Upper lobe of left lung (tissue), 6 donors: ENCODE measurements around the gene RBM19. TPM values are rescaled to one million over a fixed set of nuclear protein-coding genes. Genes with fewer than 3 reads are reported as not detected.

Experiments
- ATAC-seq, 2 donors: fragments of 200-7000 bp; cut with Tn5 transposase; one replicate each; pipeline ENCODE4 v1.9.1; 2022; ENCODE audit warnings: mild to moderate bottlenecking in 2 of 2, moderate library complexity in 2 of 2; ENCODE audit not compliant: low FRiP score in 2 of 2
- DNase-seq, 2 donors: peaks; one replicate each; pipeline ENCODE4 v3.0.0-alpha.2; 2019 to 2020
- H3K27ac ChIP-seq, 4 donors: fragments of 200-600 bp; sonication (generic); one replicate each; pipeline ENCODE4 v1.5.1; 2016 to 2019
- H3K27me3 ChIP-seq, 4 donors: fragments of 200-600 bp; sonication (generic); one replicate each; pipeline ENCODE4 v1.5.1; 2017 to 2019
- H3K36me3 ChIP-seq, 4 donors: fragments of 200-600 bp; sonication (generic); one replicate each; pipeline ENCODE4 v1.5.1; 2016 to 2019
- H3K4me1 ChIP-seq, 4 donors: fragments of 200-600 bp; sonication (generic); one replicate each; pipeline ENCODE4 v1.5.1; 2018 to 2019
- H3K4me3 ChIP-seq, 4 donors: fragments of 200-600 bp; sonication (generic); one replicate each; pipeline ENCODE4 v1.5.1; 2017 to 2019; ENCODE audit warnings: mild to moderate bottlenecking in 2 of 4, moderate library complexity in 1 of 4
- H3K9me3 ChIP-seq, 4 donors: fragments of 200-600 bp; sonication (generic); one replicate each; pipeline ENCODE4 v1.5.1; 2018 to 2019
- CTCF ChIP-seq, 6 experiments: fragments of 450-650 bp in 4 of 6; fragments of 200-600 bp in 2 of 6; sonication (generic) in 2 of 6; IDR thresholded peaks; one replicate each; pipeline ENCODE4 v1.5.1; 2016 to 2019; ENCODE audit warnings: antibody characterized with exemption in 6 of 6
- EP300 ChIP-seq, 4 donors: sonication (generic); formaldehyde crosslinking; IDR thresholded peaks; one replicate each; pipeline ENCODE4 v1.5.1; 2017; ENCODE audit warnings: antibody characterized with exemption in 4 of 4, control low read depth in 2 of 4
- POLR2A ChIP-seq, 4 donors: fragments of 450-650 bp; IDR thresholded peaks; one replicate each; pipeline ENCODE4 v1.5.1; 2016 to 2017; ENCODE audit warnings: antibody characterized with exemption in 4 of 4, mild to moderate bottlenecking in 2 of 4
- POLR2AphosphoS5 ChIP-seq, 2 donors: sonication (generic); formaldehyde crosslinking; IDR thresholded peaks; one replicate each; pipeline ENCODE4 v1.5.1; 2017; ENCODE audit warnings: antibody characterized with exemption in 2 of 2
- WGBS, 2 donors: methylation state at CpG; one replicate each; pipeline ENCODE4 v1.1.5; 2017 to 2018; 5-methylcytosine and 5-hydroxymethylcytosine counted together
- total RNA-seq, 6 donors: library from RNA; depleted of rRNA in 4 of 6; stranded (reverse); fragments of >200 nt in 4 of 6; gene quantifications; one replicate each; pipeline versions ENCODE4 v1.1.0 to v1.2.1, GENCODE V29; 2016 to 2021
- donor health status: DM: no; HTN: no; CAD: no; lungs with moderate emphysema.
- donor health status: DM: no; HTN: yes; CAD: no; lungs with severe emphysema.

Gene RBM19
- total RNA-seq, 6 donors from 2014 or later, result 25.5 to 131 (median 39.9) TPM

- no peak for DNase-seq
- WGBS, 2 donors, result 82 to 85% methylated on average over 4 to 8 of the region's 10 CpGs
- Histone ChIP-seq H3K4me3 (no peak overlapping the region), H3K27ac (no peak overlapping the region), H3K36me3 (peaks cover 0 to 14% (median 9%) of the 10 kb centered on the region in 4 donors), H3K27me3 (no peaks in the 10 kb centered on the region), H3K9me3 (no peaks in the 10 kb centered on the region), H3K4me1 (no peaks in the 10 kb centered on the region)
- no peak for ATAC-seq
- TF ChIP-seq EP300 (IDR thresholded peaks at IDR 0.05) (no peak), CTCF (IDR thresholded peaks at IDR 0.05) (no peak), POLR2AphosphoS5 (IDR thresholded peaks at IDR 0.05) (no peak), POLR2A (IDR thresholded peaks at IDR 0.05) (no peak)
Measured at GRCh38 chr12:113818833-113819232, 147.3 kb downstream of the RBM19 start.

- ATAC-seq, result no peak
- 78 to 98% methylated on average over 4 of the region's 4 CpGs for WGBS, 2 donors
- TF ChIP-seq CTCF (IDR thresholded peaks at IDR 0.05) (no peak), EP300 (IDR thresholded peaks at IDR 0.05) (no peak), POLR2A (IDR thresholded peaks at IDR 0.05) (no peak), POLR2AphosphoS5 (IDR thresholded peaks at IDR 0.05) (no peak)
Measured at GRCh38 chr12:113818283-113818682, 147.8 kb downstream of the RBM19 start.

GRCh38 chr12:113816866-113817265 is 149.3 kb downstream of the RBM19 start:
- DNase-seq (no peak), ATAC-seq (no peak)
- 82 to 83% methylated on average over 16 of the region's 16 CpGs for WGBS, 2 donors
- H3K9me3 ChIP-seq, result no peaks in the 10 kb centered on the region
- H3K27me3 ChIP-seq, result no peaks in the 10 kb centered on the region
- TF ChIP-seq POLR2A (IDR thresholded peaks at IDR 0.05) (no peak), EP300 (IDR thresholded peaks at IDR 0.05) (no peak), CTCF (IDR thresholded peaks at IDR 0.05) (no peak), POLR2AphosphoS5 (IDR thresholded peaks at IDR 0.05) (no peak)
- H3K36me3 ChIP-seq, result peaks cover 0 to 5% (median 2%) of the 10 kb centered on the region in 4 donors
- no peak overlapping the region for H3K4me3 ChIP-seq
- no peaks in the 10 kb centered on the region for H3K4me1 ChIP-seq
- H3K27ac ChIP-seq, result no peak overlapping the region

More at GRCh38 chr12:113818283-113818682, 147.8 kb downstream of the RBM19 start:
- Histone ChIP-seq H3K4me3 (no peak overlapping the region), H3K27ac (no peak overlapping the region), H3K9me3 (no peaks in the 10 kb centered on the region), H3K27me3 (no peaks in the 10 kb centered on the region), H3K36me3 (peaks cover 0 to 14% (median 9%) of the 10 kb centered on the region in 4 donors), H3K4me1 (no peaks in the 10 kb centered on the region)
- no peak for DNase-seq

GRCh38 chr12:113815031-113815430 is 151.1 kb downstream of the RBM19 start:
- Histone ChIP-seq H3K4me1 (no peaks in the 10 kb centered on the region), H3K9me3 (peaks cover 0 to 6% (median 0%) of the 10 kb centered on the region in 4 donors), H3K27ac (no peak overlapping the region), H3K27me3 (no peaks in the 10 kb centered on the region), H3K36me3 (peaks cover 0 to 5% (median 2%) of the 10 kb centered on the region in 4 donors), H3K4me3 (no peak overlapping the region)
- DNase-seq, result no peak
- TF ChIP-seq POLR2A (IDR thresholded peaks at IDR 0.05), result no peak
- TF ChIP-seq CTCF (IDR thresholded peaks at IDR 0.05), result no peak
- no peak for TF ChIP-seq EP300 (IDR thresholded peaks at IDR 0.05)
- TF ChIP-seq POLR2AphosphoS5 (IDR thresholded peaks at IDR 0.05), result no peak
- whole genome bisulfite sequencing, 2 donors, result 80 to 81% methylated on average over 5 of the region's 5 CpGs
- ATAC-seq, result no peak

GRCh38 chr12:113813229-113813541 is 152.9 kb downstream of the RBM19 start:
- peaks cover 0 to 5% (median 2%) of the 10 kb centered on the region in 4 donors for H3K36me3 ChIP-seq
- H3K27ac ChIP-seq, result no peak overlapping the region
- no peak for DNase-seq
- no peak overlapping the region for H3K4me3 ChIP-seq
- no peaks in the 10 kb centered on the region for H3K4me1 ChIP-seq
- no peak for TF ChIP-seq EP300 (IDR thresholded peaks at IDR 0.05)
- no peaks in the 10 kb centered on the region for H3K27me3 ChIP-seq
- H3K9me3 ChIP-seq, result peaks cover 0 to 6% (median 0%) of the 10 kb centered on the region in 4 donors
- 78 to 98% methylated on average over 6 of the region's 6 CpGs for WGBS, 2 donors
- no peak for ATAC-seq
